Measurements from ENCODE around the gene ANHX. TPM values are rescaled to one million over a fixed set of nuclear protein-coding genes. Genes with fewer than 3 reads are reported as not detected.

Gene ANHX
- total RNA-seq, 4 donors from 2014 or later = not detected

DNA sequence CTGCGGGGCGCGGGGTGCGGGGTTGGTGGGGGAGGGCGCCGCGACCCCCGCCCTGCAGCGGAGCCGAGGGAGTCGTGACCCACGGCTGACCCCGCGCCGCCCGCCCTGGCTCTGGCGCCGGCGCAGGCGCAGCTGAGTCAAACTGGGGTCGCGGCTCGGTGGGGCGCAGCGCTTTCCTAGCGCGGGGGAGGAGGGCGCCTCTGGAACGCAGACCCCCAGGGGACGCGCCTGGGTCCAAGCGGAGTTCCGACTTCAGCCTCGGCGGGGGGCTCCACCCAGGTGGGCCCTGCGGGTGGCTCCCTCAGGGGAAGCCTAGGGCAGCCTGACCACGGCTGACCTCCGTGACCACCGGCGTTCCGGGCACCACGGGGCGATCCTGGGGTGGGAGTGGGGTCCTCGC, 467 bp upstream of the ANHX start:
- no peak overlapping the region for H3K4me3 ChIP-seq (ENCODE audit: low read depth, poor library complexity, severe bottlenecking)
- no peak for DNase-seq (ENCODE audit: low spot score in 2 of 2)
- TF ChIP-seq, protein P1, sequence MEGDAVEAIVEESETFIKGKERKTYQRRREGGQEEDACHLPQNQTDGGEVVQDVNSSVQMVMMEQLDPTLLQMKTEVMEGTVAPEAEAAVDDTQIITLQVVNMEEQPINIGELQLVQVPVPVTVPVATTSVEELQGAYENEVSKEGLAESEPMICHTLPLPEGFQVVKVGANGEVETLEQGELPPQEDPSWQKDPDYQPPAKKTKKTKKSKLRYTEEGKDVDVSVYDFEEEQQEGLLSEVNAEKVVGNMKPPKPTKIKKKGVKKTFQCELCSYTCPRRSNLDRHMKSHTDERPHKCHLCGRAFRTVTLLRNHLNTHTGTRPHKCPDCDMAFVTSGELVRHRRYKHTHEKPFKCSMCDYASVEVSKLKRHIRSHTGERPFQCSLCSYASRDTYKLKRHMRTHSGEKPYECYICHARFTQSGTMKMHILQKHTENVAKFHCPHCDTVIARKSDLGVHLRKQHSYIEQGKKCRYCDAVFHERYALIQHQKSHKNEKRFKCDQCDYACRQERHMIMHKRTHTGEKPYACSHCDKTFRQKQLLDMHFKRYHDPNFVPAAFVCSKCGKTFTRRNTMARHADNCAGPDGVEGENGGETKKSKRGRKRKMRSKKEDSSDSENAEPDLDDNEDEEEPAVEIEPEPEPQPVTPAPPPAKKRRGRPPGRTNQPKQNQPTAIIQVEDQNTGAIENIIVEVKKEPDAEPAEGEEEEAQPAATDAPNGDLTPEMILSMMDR (IDR thresholded peaks at IDR 0.05) = no peak
- no peak for TF ChIP-seq POLR2A (IDR thresholded peaks at IDR 0.05)
- intact Hi-C loops (cut with DNase I; ENCODE audit: low total_unique reads) = no loop called here
- WGBS, 2 donors = 57 to 65% methylated on average over 14 to 36 of the region's 44 CpGs

DNA sequence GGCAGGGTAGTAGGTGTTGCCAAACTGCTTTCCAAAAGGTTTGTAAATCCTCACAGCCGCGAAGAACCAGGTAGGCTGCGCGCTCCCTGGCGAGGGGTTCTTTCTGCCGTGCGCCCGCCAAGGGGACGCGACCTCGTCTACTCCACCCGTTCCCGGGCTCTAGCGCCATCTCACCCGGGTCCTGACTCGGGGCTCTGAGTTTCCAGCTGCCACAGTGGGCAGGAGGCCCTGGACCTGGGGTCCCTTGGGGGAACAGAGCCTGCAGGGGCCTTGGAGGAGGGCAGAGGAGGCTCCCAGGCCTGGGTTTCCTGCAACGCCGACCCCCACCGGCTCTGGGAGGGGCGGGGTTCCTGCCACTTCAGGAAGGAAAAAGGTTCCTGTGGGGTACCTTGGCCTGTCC, 706 bp downstream of the ANHX start:
- H3K4me3 ChIP-seq (ENCODE audit: low read depth, poor library complexity, severe bottlenecking) = no peak overlapping the region
- intact Hi-C loops (cut with DNase I; ENCODE audit: low total_unique reads) = no loop called here
- TF ChIP-seq, protein P1 (IDR thresholded peaks at IDR 0.05) = no peak
- TF ChIP-seq POLR2A (IDR thresholded peaks at IDR 0.05) = no peak
- WGBS, 2 donors = 61 to 67% methylated on average over 18 of the region's 20 CpGs
- DNase-seq (ENCODE audit: low spot score in 2 of 2) = no peak

DNA sequence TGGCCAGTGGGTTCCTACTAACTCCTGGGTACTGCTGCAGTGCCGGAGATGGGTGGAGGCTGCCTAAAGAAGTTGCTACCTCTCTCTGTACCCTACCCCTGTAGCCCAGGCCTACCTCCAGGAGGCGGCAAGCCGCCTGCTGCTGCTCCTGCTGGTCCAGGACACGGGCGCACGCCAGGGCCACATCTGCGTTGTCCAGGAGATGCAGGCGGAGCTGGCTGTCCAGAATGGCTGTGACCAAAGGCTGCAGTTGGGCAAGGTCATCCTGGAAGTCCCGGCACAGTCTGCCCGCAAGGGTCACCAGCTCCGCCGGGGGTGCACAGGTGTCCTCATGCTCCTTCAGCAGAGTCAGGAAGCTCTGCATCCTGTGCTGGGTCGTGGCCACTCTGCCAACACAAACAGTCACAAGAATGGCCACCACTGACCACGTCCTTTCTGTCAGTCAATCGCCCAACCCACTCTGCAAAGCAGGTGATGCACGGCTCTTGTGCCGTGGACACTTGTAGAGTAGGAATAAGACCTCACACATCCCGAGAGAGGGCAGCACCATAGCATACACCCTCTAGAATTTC, 1.6 kb downstream of the ANHX start:
- 83 to 87% methylated on average over 13 to 16 of the region's 18 CpGs for WGBS, 2 donors
- intact Hi-C loops (cut with DNase I; ENCODE audit: low total_unique reads) = no loop called here
- peak in 1 of 2 donors; percentile 74 for DNase-seq (ENCODE audit: low spot score in 2 of 2)
- TF ChIP-seq, protein P1 (IDR thresholded peaks at IDR 0.05) = no peak
- TF ChIP-seq POLR2A (IDR thresholded peaks at IDR 0.05) = no peak
- no peak overlapping the region for H3K4me3 ChIP-seq (ENCODE audit: low read depth, poor library complexity, severe bottlenecking)

DNA sequence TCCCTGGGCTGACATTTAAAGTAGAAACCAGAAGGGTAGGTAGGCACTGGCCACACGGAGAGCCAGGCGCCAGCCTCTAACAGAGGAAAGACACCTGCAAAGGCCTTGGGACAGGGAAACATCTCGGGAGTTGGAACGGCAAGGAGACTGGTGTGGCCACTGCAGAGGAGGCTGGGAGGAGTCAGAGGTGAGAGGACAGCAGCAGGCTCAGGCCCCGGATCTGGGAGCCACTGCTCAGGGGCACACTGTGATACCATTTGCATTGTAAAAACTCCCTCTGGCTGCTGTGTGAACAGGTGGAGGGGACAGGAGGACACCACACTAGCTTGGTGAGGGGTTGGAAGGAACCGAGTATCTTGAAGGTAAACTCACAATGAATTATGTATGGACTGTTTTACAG, 2.7 kb downstream of the ANHX start:
- peak in 1 of 2 donors; percentile 59 for DNase-seq (ENCODE audit: low spot score in 2 of 2)
- TF ChIP-seq, protein P1 (IDR thresholded peaks at IDR 0.05) = no peak
- no peak for TF ChIP-seq POLR2A (IDR thresholded peaks at IDR 0.05)
- no peak overlapping the region for H3K4me3 ChIP-seq (ENCODE audit: low read depth, poor library complexity, severe bottlenecking)
- WGBS, 2 donors = 85 to 86% methylated on average over 6 of the region's 6 CpGs
- intact Hi-C loops (cut with DNase I; ENCODE audit: low total_unique reads) = no loop called here

DNA sequence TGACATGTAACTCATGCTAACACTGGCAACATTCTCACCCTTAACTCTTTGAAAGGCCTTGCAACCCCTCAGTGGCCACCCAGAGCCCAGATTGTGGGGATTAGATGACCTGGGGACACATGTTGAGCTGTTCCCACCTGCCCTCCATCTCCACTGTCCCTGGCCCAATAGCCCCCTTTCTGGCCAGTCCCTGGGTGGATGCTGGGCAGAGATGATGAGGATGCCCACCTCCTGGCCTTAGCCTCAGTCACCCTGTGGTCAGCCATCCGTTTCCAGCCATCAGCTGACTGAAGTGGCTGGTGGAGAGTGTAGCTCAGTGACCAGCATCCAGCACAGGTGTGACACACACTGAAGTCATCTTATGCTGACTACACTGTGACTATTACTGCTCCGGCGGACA, 4.7 kb downstream of the ANHX start:
- TF ChIP-seq, protein P1 (IDR thresholded peaks at IDR 0.05) = no peak
- TF ChIP-seq POLR2A (IDR thresholded peaks at IDR 0.05) = no peak
- intact Hi-C loops (cut with DNase I; ENCODE audit: low total_unique reads) = no loop called here
- 73 to 77% methylated on average over 3 of the region's 3 CpGs for WGBS, 2 donors
- H3K4me3 ChIP-seq (ENCODE audit: low read depth, poor library complexity, severe bottlenecking) = no peak overlapping the region
- peak in 1 of 2 donors; percentile 23 for DNase-seq (ENCODE audit: low spot score in 2 of 2)

DNA sequence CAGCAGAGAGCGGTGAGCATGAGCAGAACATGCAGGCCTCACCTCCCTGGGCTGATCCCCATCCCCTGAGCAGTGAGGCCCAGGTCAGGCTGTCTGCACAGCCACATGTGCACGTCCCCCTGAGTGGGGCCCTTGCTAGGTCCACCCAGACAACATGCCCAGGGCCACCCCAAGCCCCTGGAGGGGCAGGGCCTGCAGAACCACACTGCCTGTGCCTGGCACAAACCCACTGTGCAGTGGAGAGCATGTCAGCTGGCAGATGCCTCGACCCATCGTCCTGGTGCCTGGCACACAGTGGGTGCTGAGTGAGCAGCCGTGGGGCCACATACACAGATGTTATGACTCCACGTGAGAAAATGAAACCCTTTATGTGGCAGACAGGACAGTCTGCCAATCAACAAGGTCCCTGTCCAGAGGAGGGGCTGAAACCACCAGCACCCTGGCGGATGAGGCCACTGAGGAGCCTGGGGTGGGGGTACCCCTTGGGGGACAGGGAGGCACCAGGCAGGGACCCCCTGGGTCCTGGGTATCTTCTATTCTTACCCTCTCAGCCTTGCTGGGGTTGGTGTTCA, 8.3 kb downstream of the ANHX start:
- TF ChIP-seq, protein P1 (IDR thresholded peaks at IDR 0.05) = no peak
- TF ChIP-seq POLR2A (IDR thresholded peaks at IDR 0.05) = no peak
- WGBS, 2 donors = 77 to 100% methylated on average over 3 to 6 of the region's 7 CpGs
- intact Hi-C loops (cut with DNase I; ENCODE audit: low total_unique reads) = no loop called here

More for the DNA sequence above, 8.3 kb downstream of the ANHX start:
- H3K4me3 ChIP-seq (ENCODE audit: low read depth, poor library complexity, severe bottlenecking) = no peak overlapping the region
- DNase-seq (ENCODE audit: low spot score in 2 of 2) = peak in 1 of 2 donors; percentile 64
